IMR-90 (cell line): ENCODE measurements around the gene SOD2. TPM values are rescaled to one million over a fixed set of nuclear protein-coding genes. Genes with fewer than 3 reads are reported as not detected.
"Not testable (repeated sequence)": the region's sequence is repeated elsewhere in the genome, so short reads cannot be mapped to it uniquely, and the experiment has no call there.

Experiments
- ATAC-seq: fragments of 200-7000 bp; cut with Tn5 transposase; 2 replicates; pipeline ENCODE4 v1.9.1; 2020; ENCODE audit warnings: low read depth, mild to moderate bottlenecking, moderate library complexity
- BruUV-seq: library from RNA; stranded (reverse); fragments of 400-500 nt; replicated peaks from 2 replicates; lab custom pipeline; 2021; lab: Mats Ljungman, UMichigan
- CTCF ChIA-PET: fragments of 300-600 bp; formaldehyde crosslinking; extraction: SDS; loops from one replicate; lab custom pipeline; 2021; ENCODE audit warnings: antibody characterized with exemption; lab: Yijun Ruan, JAX
- POLR2A ChIA-PET: fragments of 300-600 bp; sonication (Branson Sonifier 250); formaldehyde crosslinking; loops from one replicate; lab custom pipeline; 2022; ENCODE audit warnings: antibody characterized with exemption; ENCODE audit not compliant: unreplicated experiment; lab: Charles Lee
- DNase-seq: peaks from one replicate; pipeline ENCODE4 v3.0.0; 2013
- H2AFZ ChIP-seq: replicated peaks from 2 replicates; pipeline ENCODE3; 2013; ENCODE audit warnings: low read length, mild to moderate bottlenecking; ENCODE audit not compliant: poor library complexity
- H2AK5ac ChIP-seq: 2 replicates; pipeline ENCODE4 v1.6.1; 2013; ENCODE audit warnings: low read depth, low read length, inconsistent platforms
- H2AK9ac ChIP-seq: replicated peaks from 2 replicates; pipeline ENCODE3; 2013; ENCODE audit warnings: mild to moderate bottlenecking, low read depth, low read length, moderate library complexity; ENCODE audit not compliant: poor library complexity
- H2BK120ac ChIP-seq: 2 replicates; pipeline ENCODE4 v1.6.1; 2013; ENCODE audit warnings: low read depth, low read length, inconsistent platforms
- H2BK15ac ChIP-seq: 3 replicates; pipeline ENCODE4 v1.6.1; 2013; ENCODE audit warnings: low read depth, low read length, inconsistent platforms
- H2BK20ac ChIP-seq: 2 replicates; pipeline ENCODE4 v1.6.1; 2013; ENCODE audit warnings: low read depth, mild to moderate bottlenecking, inconsistent platforms, low read length, moderate library complexity
- H2BK5ac ChIP-seq: 2 replicates; pipeline ENCODE4 v1.6.1; 2013; ENCODE audit warnings: mild to moderate bottlenecking, low read depth, low read length, inconsistent platforms; ENCODE audit not compliant: poor library complexity, severe bottlenecking
- H3K14ac ChIP-seq: replicated peaks from 2 replicates; pipeline ENCODE4 v1.6.1; 2013; ENCODE audit warnings: low read depth, low read length, inconsistent platforms
- H3K18ac ChIP-seq: 2 replicates; pipeline ENCODE4 v1.6.1; 2013; ENCODE audit warnings: low read depth, low read length, control low read depth
- H3K23ac ChIP-seq: 2 replicates; pipeline ENCODE4 v1.6.1; 2013; ENCODE audit warnings: low read depth, low read length, inconsistent platforms
- H3K27ac ChIP-seq: 2 replicates; pipeline ENCODE4 v1.5.1; 2013; ENCODE audit warnings: mild to moderate bottlenecking, control low read depth, low read length; ENCODE audit not compliant: insufficient read depth
- H3K27me3 ChIP-seq: 2 replicates; pipeline ENCODE4 v1.6.1; 2013; ENCODE audit warnings: low read length; ENCODE audit not compliant: control insufficient read depth, insufficient read depth
- H3K36me3 ChIP-seq: 2 replicates; pipeline ENCODE4 v1.6.1; 2013; ENCODE audit warnings: low read length, mixed read lengths; ENCODE audit not compliant: control insufficient read depth, insufficient read depth
- H3K4ac ChIP-seq: 2 replicates; pipeline ENCODE4 v1.6.1; 2013; ENCODE audit warnings: low read depth, low read length, inconsistent platforms
- H3K4me1 ChIP-seq: 2 replicates; pipeline ENCODE4 v1.6.1; 2013; ENCODE audit warnings: low read length, mixed read lengths; ENCODE audit not compliant: control insufficient read depth, insufficient read depth
- H3K4me2 ChIP-seq: 2 replicates; pipeline ENCODE4 v1.6.1; 2013; ENCODE audit warnings: low read depth, mild to moderate bottlenecking, control low read depth, low read length, moderate library complexity
- H3K4me3 ChIP-seq: 2 replicates; pipeline ENCODE4 v1.5.1; 2013; ENCODE audit warnings: low read depth, mild to moderate bottlenecking, control low read depth, low read length, moderate library complexity; ENCODE audit not compliant: insufficient read depth
- H3K56ac ChIP-seq: 2 replicates; pipeline ENCODE4 v1.6.1; 2013; ENCODE audit warnings: low read length, inconsistent platforms; ENCODE audit not compliant: insufficient read depth; ENCODE audit errors: extremely low read depth
- H3K79me1 ChIP-seq, 2 experiments: 2 replicates each; pipeline ENCODE4 v1.6.1; 2013; ENCODE audit warnings: low read length in 2 of 2, inconsistent platforms in 1 of 2, low read depth in 1 of 2
- H3K9ac ChIP-seq: 2 replicates; pipeline ENCODE4 v1.6.1; 2013; ENCODE audit warnings: low read depth, low read length, control low read depth
- H3K9me1 ChIP-seq: 2 replicates; pipeline ENCODE4 v1.6.1; 2013; ENCODE audit warnings: low read length, inconsistent platforms; ENCODE audit not compliant: insufficient read depth
- H3K9me3 ChIP-seq: 2 replicates; pipeline ENCODE4 v1.6.1; 2013; ENCODE audit warnings: low read length; ENCODE audit not compliant: control insufficient read depth, insufficient read depth
- H4K20me1 ChIP-seq: 2 replicates; pipeline ENCODE4 v1.6.1; 2013; ENCODE audit warnings: low read length, inconsistent platforms; ENCODE audit not compliant: insufficient read depth
- H4K5ac ChIP-seq: 2 replicates; pipeline ENCODE4 v1.6.1; 2013; ENCODE audit warnings: mild to moderate bottlenecking, low read depth, low read length, control low read depth
- H4K8ac ChIP-seq, 2 experiments: 2 replicates each; pipeline ENCODE4 v1.6.1; 2013; ENCODE audit warnings: low read depth in 2 of 2, low read length in 2 of 2, control low read depth in 1 of 2, inconsistent platforms in 1 of 2
- H4K91ac ChIP-seq: 2 replicates; pipeline ENCODE4 v1.6.1; 2013; ENCODE audit warnings: low read depth, low read length, inconsistent platforms; ENCODE audit not compliant: insufficient read depth
- WGBS, 2 experiments: methylation state at CpG; one replicate each; pipeline versions ENCODE4 v1.1.5 to v1.1.7; 2013; ENCODE audit warnings: missing lambda C conversion rate in 2 of 2; ENCODE audit not compliant: insufficient read length in 1 of 2; ENCODE audit errors: extremely low coverage in 2 of 2; 5-methylcytosine and 5-hydroxymethylcytosine counted together
- dilution Hi-C: fragments of 300-500 bp; cut with HindIII; formaldehyde crosslinking; loops from one replicate; pipeline ENCODE4 v1.14.3; 2018; ENCODE audit warnings: low sequenced_read_pairs; ENCODE audit not compliant: unreplicated experiment
- in situ Hi-C: fragments of 300-500 bp; cut with MboI; formaldehyde crosslinking; loops from 3 replicates; pipeline ENCODE4 v1.14.3; 2019; ENCODE audit warnings: low sequenced_read_pairs, inconsistent platforms, mixed read lengths
- intact Hi-C: fragments of 100-400 bp; cut with micrococcal nuclease; formaldehyde crosslinking; loops from 2 replicates; pipeline ENCODE4 v1.10.0; 2022
- polyA plus RNA-seq, 3 experiments: library from polyadenylated mRNA; depleted of rRNA; stranded (reverse); fragments of >200 nt; gene quantifications; 2 replicates each; pipeline ENCODE4 v1.2.3, GENCODE V29; 2012; ENCODE audit warnings: low replicate concordance in 1 of 3
- total RNA-seq: library from RNA; depleted of rRNA; stranded (reverse); fragments of >200 nt; gene quantifications from 2 replicates; pipeline ENCODE4 v1.2.3, GENCODE V29; 2012

Gene SOD2
- total and polyA plus RNA-seq, 2 of the 4 experiments (the other 2 are of a cell fraction) = 173 to 243 TPM

DNA sequence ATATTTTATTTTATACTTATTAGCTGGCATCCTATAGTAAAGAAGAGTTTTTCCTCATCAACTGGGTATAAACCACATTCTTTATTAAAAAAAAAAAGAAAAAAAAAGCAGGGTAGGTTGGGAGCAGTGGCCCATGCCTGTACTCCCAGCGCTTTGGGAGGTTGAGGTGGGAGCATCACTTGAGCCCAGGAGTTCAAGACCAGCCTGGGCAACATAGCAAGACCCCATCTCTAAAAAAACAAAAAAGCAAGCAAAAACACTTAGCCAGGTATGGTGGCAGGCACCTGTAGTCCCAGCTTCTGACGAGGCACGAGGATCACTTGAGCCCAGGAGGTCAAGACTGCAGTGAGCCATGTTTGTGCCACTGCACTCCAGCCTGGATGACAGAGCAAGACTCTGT is 28.9 kb upstream of the SOD2 start:
- intact Hi-C loops, dilution Hi-C loops, H3K9ac ChIP-seq, H3K9me3 ChIP-seq, H3K27ac ChIP-seq, H4K91ac ChIP-seq, H3K23ac ChIP-seq, H3K4ac ChIP-seq, H3K14ac ChIP-seq, H2AK5ac ChIP-seq, H3K36me3 ChIP-seq, H2BK120ac ChIP-seq, POLR2A ChIA-PET, H4K5ac ChIP-seq, H3K56ac ChIP-seq, CTCF ChIA-PET, ATAC-seq, H3K4me2 ChIP-seq, H2BK15ac ChIP-seq, H3K9me1 ChIP-seq, BruUV-seq, H3K27me3 ChIP-seq, H3K18ac ChIP-seq, H2BK20ac ChIP-seq, DNase-seq, H4K20me1 ChIP-seq, H2BK5ac ChIP-seq, H2AK9ac ChIP-seq, H4K8ac ChIP-seq, H3K4me1 ChIP-seq, H3K4me3 ChIP-seq, H2AFZ ChIP-seq: not testable (repeated sequence)
- in situ Hi-C loops = loop anchor here (25.0 kb wide), 1 partner anchor 1085 kb away; the partner anchor contains the start of gene DYNLT1
- H3K79me1 ChIP-seq = peaks cover 29 to 70% of the 10 kb centered on the region in 2 experiments
- WGBS, 2 experiments = no CpG with 5 or more reads among the region's 3 CpGs
